Panc1 (cell line): Measurements from ENCODE around the gene HOXA2. TPM values are rescaled to one million over a fixed set of nuclear protein-coding genes. Genes with fewer than 3 reads are reported as not detected.

Source experiments
- ATAC-seq: fragments of 200-7000 bp; cut with Tn5 transposase; 2 replicates; pipeline ENCODE4 v1.9.1; 2020; ENCODE audit warnings: mild to moderate bottlenecking, moderate library complexity
- BruUV-seq: library from RNA; stranded (reverse); fragments of 400-500 nt; replicated peaks from 2 replicates; lab custom pipeline; 2021; lab: Mats Ljungman, UMichigan
- CTCF ChIA-PET: fragments of 300-600 bp; sonication (Branson Sonifier 250); formaldehyde crosslinking; loops from one replicate; lab custom pipeline; 2022; ENCODE audit warnings: antibody characterized with exemption; lab: Charles Lee
- POLR2A ChIA-PET: fragments of 300-600 bp; sonication (Branson Sonifier 250); formaldehyde crosslinking; loops from one replicate; lab custom pipeline; 2022; ENCODE audit warnings: antibody characterized with exemption; lab: Charles Lee
- DNase-seq: peaks from one replicate; pipeline ENCODE4 v3.0.0-alpha.2; 2010; ENCODE audit warnings: low read depth, low spot score
- H3K27ac ChIP-seq: 2 replicates; pipeline ENCODE4 v1.5.1; 2011; ENCODE audit warnings: mild to moderate bottlenecking, low read length, inconsistent platforms
- H3K27me3 ChIP-seq: fragments of 200-500 bp; sonication (Bioruptor generic); 2 replicates; pipeline ENCODE4 v1.6.0; 2014; ENCODE audit warnings: low read length, inconsistent platforms; ENCODE audit not compliant: control insufficient read depth, insufficient read depth
- H3K36me3 ChIP-seq: fragments of 200-500 bp; sonication (Bioruptor generic); 2 replicates; pipeline ENCODE4 v1.5.1; 2014; ENCODE audit warnings: inconsistent platforms, mild to moderate bottlenecking, low read length, moderate library complexity; ENCODE audit not compliant: control insufficient read depth, insufficient read depth
- H3K4me1 ChIP-seq: 2 replicates; pipeline ENCODE4 v1.5.1; 2011; ENCODE audit warnings: inconsistent platforms, mild to moderate bottlenecking, low read length, moderate library complexity; ENCODE audit not compliant: control insufficient read depth, insufficient read depth
- H3K4me3 ChIP-seq, 2 experiments: 2 replicates each; pipeline ENCODE4 v1.5.1; 2011 to 2012; ENCODE audit warnings: low read depth in 2 of 2, low read length in 2 of 2, mild to moderate bottlenecking in 2 of 2, inconsistent platforms in 1 of 2, moderate library complexity in 1 of 2
- H3K9me3 ChIP-seq: fragments of 200-500 bp; sonication (Bioruptor generic); 2 replicates; pipeline ENCODE4 v1.5.1; 2014; ENCODE audit warnings: low read depth, mild to moderate bottlenecking, inconsistent platforms, low read length, moderate library complexity; ENCODE audit not compliant: control insufficient read depth, insufficient read depth
- CTCF ChIP-seq: fragments of 450-650 bp; IDR thresholded peaks from 2 replicates; pipeline ENCODE4 v1.5.1; 2017; ENCODE audit warnings: mild to moderate bottlenecking
- POLR2AphosphoS5 ChIP-seq: IDR thresholded peaks from 2 replicates; pipeline ENCODE4 v1.6.1; 2012; ENCODE audit warnings: mild to moderate bottlenecking, low read depth, low read length, moderate library complexity
- REST ChIP-seq, 2 experiments: IDR thresholded peaks; 2 replicates each; pipeline ENCODE4 v1.6.1; 2011 to 2012; ENCODE audit warnings: low read depth in 2 of 2, control low read depth in 1 of 2, low read length in 1 of 2, mild to moderate bottlenecking in 1 of 2, moderate library complexity in 1 of 2; ENCODE audit not compliant: insufficient read depth in 1 of 2
- SIN3A ChIP-seq: IDR thresholded peaks from 2 replicates; pipeline ENCODE4 v1.6.1; 2012; ENCODE audit warnings: low read depth, mild to moderate bottlenecking, low read length, moderate library complexity, borderline replicate concordance; ENCODE audit not compliant: insufficient read depth
- TCF7L2 ChIP-seq: IDR thresholded peaks from 2 replicates; pipeline ENCODE4 v1.6.1; 2011; ENCODE audit warnings: mild to moderate bottlenecking, low read depth, low read length, inconsistent platforms
- in situ Hi-C: cut with HindIII; loops from 2 replicates; pipeline ENCODE4 v1.10.0; 2016; ENCODE audit warnings: low sequenced_read_pairs, low pct_unique_long_range_greater_than_20kb
- intact Hi-C: fragments of 100-400 bp; cut with micrococcal nuclease; formaldehyde crosslinking; loops from one replicate; pipeline ENCODE4 v1.10.0; 2022; ENCODE audit not compliant: unreplicated experiment
- total RNA-seq: library from RNA; stranded (reverse); gene quantifications from one replicate; pipeline ENCODE4 v1.2.1, GENCODE V29; 2021; ENCODE audit not compliant: unreplicated experiment

HOXA2 gene
- total RNA-seq, 1 experiment from 2014 or later, result 2.9 TPM

GRCh38 chr7:27101957-27102580 is 414 bp downstream of the HOXA2 start:
- H3K9me3 ChIP-seq, result no peaks in the 10 kb centered on the region
- ChIA-PET POLR2A (no interaction called here), CTCF (no interaction called here)
- peak overlapping the region; percentile 99 for H3K27ac ChIP-seq
- H3K4me3 ChIP-seq, result no peak overlapping the region
- H3K4me1 ChIP-seq, result peaks cover 71% of the 10 kb centered on the region
- peaks cover 10% of the 10 kb centered on the region; the same call in 1 of the 2 replicates for H3K36me3 ChIP-seq
- BruUV-seq, result no TSS peak
- ATAC-seq (no peak), DNase-seq (no peak)
- H3K27me3 ChIP-seq, result no peaks in the 10 kb centered on the region
- intact Hi-C loops, result no loop called here
- TF ChIP-seq SIN3A (no peak), CTCF (no peak), TCF7L2 (no peak), POLR2AphosphoS5 (no peak), REST (IDR thresholded peaks at IDR 0.05; ENCODE audit: insufficient read depth in 1 of 2, low read depth in 2 of 2, low read length in 1 of 2) (no peak)
- in situ Hi-C loops, result no loop called here

GRCh38 chr7:27101171-27101956 is 1.1 kb downstream of the HOXA2 start:
- Histone ChIP-seq H3K9me3 (no peaks in the 10 kb centered on the region), H3K4me3 (peak overlapping the region in 1 of 2 experiments; percentile 0; a peak in 1 of 4 replicates), H3K4me1 (peaks cover 70% of the 10 kb centered on the region), H3K36me3 (peaks cover 9% of the 10 kb centered on the region; the same call in 1 of the 2 replicates), H3K27me3 (no peaks in the 10 kb centered on the region), H3K27ac (peak overlapping the region; percentile 99)
- ATAC-seq (no peak), DNase-seq (no peak)
- CTCF ChIA-PET, result no interaction called here
- BruUV-seq, result no TSS peak
- no peak for TF ChIP-seq REST (IDR thresholded peaks at IDR 0.05; ENCODE audit: insufficient read depth in 1 of 2, low read depth in 2 of 2, low read length in 1 of 2)
- TF ChIP-seq SIN3A, result no peak
- no peak for TF ChIP-seq CTCF
- no peak for TF ChIP-seq TCF7L2
- no peak for TF ChIP-seq POLR2AphosphoS5
- POLR2A ChIA-PET, result no interaction called here
- intact Hi-C loops (no loop called here), in situ Hi-C loops (no loop called here)
